ENCODE measurements around the gene CLVS2.

DNA sequence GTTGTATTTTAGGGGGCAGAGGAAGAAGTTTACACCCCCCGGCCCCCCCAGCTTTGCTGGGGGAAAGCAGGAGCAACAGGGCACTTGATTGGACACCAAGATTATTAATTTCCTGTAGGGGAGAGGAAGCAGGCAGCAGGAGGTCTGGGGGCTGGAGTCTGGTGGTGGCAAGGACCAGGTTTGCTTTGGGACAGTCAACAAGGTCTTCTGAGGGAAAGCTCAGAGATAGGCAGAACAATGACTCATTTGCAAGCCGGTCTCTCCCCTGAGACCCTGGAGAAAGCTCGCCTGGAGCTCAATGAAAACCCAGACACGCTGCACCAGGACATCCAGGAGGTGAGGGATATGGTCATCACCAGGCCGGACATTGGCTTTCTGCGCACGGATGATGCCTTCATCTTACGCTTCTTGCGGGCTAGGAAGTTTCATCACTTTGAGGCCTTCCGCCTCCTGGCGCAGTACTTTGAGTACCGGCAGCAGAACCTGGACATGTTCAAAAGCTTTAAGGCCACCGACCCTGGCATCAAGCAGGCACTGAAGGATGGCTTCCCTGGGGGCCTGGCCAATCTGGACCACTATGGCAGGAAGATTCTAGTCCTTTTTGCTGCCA, 1.6 kb downstream of the CLVS2 start:
- TF ChIP-seq, protein P1, sequence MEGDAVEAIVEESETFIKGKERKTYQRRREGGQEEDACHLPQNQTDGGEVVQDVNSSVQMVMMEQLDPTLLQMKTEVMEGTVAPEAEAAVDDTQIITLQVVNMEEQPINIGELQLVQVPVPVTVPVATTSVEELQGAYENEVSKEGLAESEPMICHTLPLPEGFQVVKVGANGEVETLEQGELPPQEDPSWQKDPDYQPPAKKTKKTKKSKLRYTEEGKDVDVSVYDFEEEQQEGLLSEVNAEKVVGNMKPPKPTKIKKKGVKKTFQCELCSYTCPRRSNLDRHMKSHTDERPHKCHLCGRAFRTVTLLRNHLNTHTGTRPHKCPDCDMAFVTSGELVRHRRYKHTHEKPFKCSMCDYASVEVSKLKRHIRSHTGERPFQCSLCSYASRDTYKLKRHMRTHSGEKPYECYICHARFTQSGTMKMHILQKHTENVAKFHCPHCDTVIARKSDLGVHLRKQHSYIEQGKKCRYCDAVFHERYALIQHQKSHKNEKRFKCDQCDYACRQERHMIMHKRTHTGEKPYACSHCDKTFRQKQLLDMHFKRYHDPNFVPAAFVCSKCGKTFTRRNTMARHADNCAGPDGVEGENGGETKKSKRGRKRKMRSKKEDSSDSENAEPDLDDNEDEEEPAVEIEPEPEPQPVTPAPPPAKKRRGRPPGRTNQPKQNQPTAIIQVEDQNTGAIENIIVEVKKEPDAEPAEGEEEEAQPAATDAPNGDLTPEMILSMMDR (conservative IDR thresholded peaks at IDR 0.05; ENCODE audit: low read depth in 2 of 2) = no peak
- no peak for TF ChIP-seq POLR2AphosphoS5 (IDR thresholded peaks at IDR 0.05; ENCODE audit: low read depth)
- TF ChIP-seq EZH2 (IDR thresholded peaks at IDR 0.05; ENCODE audit: low read depth, unreplicated experiment) = no peak
- no peak for TF ChIP-seq ZNF331 (CRISPR knock-in tag; IDR thresholded peaks at IDR 0.05; ENCODE audit: low read depth)
- TF ChIP-seq, protein P2, sequence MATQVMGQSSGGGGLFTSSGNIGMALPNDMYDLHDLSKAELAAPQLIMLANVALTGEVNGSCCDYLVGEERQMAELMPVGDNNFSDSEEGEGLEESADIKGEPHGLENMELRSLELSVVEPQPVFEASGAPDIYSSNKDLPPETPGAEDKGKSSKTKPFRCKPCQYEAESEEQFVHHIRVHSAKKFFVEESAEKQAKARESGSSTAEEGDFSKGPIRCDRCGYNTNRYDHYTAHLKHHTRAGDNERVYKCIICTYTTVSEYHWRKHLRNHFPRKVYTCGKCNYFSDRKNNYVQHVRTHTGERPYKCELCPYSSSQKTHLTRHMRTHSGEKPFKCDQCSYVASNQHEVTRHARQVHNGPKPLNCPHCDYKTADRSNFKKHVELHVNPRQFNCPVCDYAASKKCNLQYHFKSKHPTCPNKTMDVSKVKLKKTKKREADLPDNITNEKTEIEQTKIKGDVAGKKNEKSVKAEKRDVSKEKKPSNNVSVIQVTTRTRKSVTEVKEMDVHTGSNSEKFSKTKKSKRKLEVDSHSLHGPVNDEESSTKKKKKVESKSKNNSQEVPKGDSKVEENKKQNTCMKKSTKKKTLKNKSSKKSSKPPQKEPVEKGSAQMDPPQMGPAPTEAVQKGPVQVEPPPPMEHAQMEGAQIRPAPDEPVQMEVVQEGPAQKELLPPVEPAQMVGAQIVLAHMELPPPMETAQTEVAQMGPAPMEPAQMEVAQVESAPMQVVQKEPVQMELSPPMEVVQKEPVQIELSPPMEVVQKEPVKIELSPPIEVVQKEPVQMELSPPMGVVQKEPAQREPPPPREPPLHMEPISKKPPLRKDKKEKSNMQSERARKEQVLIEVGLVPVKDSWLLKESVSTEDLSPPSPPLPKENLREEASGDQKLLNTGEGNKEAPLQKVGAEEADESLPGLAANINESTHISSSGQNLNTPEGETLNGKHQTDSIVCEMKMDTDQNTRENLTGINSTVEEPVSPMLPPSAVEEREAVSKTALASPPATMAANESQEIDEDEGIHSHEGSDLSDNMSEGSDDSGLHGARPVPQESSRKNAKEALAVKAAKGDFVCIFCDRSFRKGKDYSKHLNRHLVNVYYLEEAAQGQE (IDR thresholded peaks at IDR 0.05; ENCODE audit: unreplicated experiment) = no peak

Data from GM23338 (cell line).